Colonic mucosa (tissue), 4 donors: Measurements from ENCODE around the gene AASDH. TPM values are rescaled to one million over a fixed set of nuclear protein-coding genes. Genes with fewer than 3 reads are reported as not detected.
"Not testable (repeated sequence)": the region's sequence is repeated elsewhere in the genome, so short reads cannot be mapped to it uniquely, and the experiment has no call there.

Experiments
- DNase-seq: peaks from one replicate; pipeline ENCODE4 v3.0.0-alpha.2; 2020
- H3K27ac ChIP-seq: fragments of 200-600 bp; one replicate; pipeline ENCODE4 v1.8.0; 2021
- H3K27me3 ChIP-seq: fragments of 200-600 bp; one replicate; pipeline ENCODE4 v1.8.0; 2021
- H3K36me3 ChIP-seq: fragments of 200-600 bp; one replicate; pipeline ENCODE4 v1.8.0; 2021
- H3K4me1 ChIP-seq: fragments of 200-600 bp; one replicate; pipeline ENCODE4 v1.8.0; 2021; ENCODE audit warnings: mild to moderate bottlenecking
- H3K4me3 ChIP-seq: fragments of 200-600 bp; one replicate; pipeline ENCODE4 v1.8.0; 2021
- H3K9ac ChIP-seq, 2 donors: one replicate each; pipeline ENCODE4 v1.7.0; 2013; ENCODE audit warnings: control low read depth in 2 of 2, low read depth in 2 of 2, low read length in 2 of 2
- H3K9me3 ChIP-seq: fragments of 200-600 bp; one replicate; pipeline ENCODE4 v1.8.0; 2021
- CTCF ChIP-seq: fragments of 200-600 bp; IDR thresholded peaks from one replicate; pipeline ENCODE4 v1.8.0; 2022; ENCODE audit warnings: antibody characterized with exemption, mild to moderate bottlenecking
- intact Hi-C: fragments of 100-400 bp; cut with DNase I; formaldehyde crosslinking; loops from one replicate; pipeline ENCODE4 v1.14.1; 2022
- total RNA-seq, 2 donors: library from RNA; stranded (reverse); fragmentation: NEBNext Ultra II Directional in 1 of 2; extraction: Animal tissue kit (Norgen Biotek cat#: 25700) in 1 of 2; gene quantifications; one replicate each; pipeline ENCODE4 v1.2.1, GENCODE V29; 2021
- donor health status: healthy.
- donor health status: DM: no; HTN: no; CAD: no.
- donor health status: DM: no; HTN: no; CAD: no.

The AASDH gene
- total RNA-seq, 2 donors from 2014 or later = 7.4 to 7.8 TPM

GRCh38 chr4:56371426-56372220 is 15.7 kb downstream of the AASDH start:
- H3K27ac ChIP-seq = no peak overlapping the region
- no peak overlapping the region for H3K9ac ChIP-seq
- H3K4me3 ChIP-seq = no peak overlapping the region
- TF ChIP-seq CTCF = no peak
- no peaks in the 10 kb centered on the region for H3K36me3 ChIP-seq
- no peaks in the 10 kb centered on the region for H3K4me1 ChIP-seq
- no peaks in the 10 kb centered on the region for H3K27me3 ChIP-seq
- no peak for DNase-seq
- intact Hi-C loops = no loop called here
- H3K9me3 ChIP-seq = no peaks in the 10 kb centered on the region

DNA sequence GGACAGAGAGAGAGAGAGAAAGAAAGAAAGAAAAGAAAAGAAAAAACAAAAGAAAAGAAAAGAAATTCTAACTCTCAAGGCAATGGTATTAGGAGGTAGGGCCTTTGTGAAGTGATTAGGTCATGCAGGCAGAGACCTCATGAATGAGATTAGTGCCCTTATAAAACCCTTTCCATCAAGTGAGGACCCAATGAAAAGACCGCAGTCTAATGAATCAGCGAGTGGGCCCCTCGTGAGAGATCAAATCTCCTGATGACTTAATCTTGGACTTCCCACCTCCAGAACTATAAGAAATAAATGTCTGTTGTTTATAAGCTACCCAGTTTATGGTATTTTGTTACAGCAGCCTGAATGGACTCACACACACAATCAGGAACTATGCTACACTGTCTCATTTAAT is 16.9 kb downstream of the AASDH start:
- Histone ChIP-seq H3K27ac (no peak overlapping the region), H3K27me3 (no peaks in the 10 kb centered on the region), H3K4me3 (no peak overlapping the region), H3K4me1 (no peaks in the 10 kb centered on the region), H3K36me3 (no peaks in the 10 kb centered on the region), H3K9me3 (no peaks in the 10 kb centered on the region), H3K9ac (no peak overlapping the region)
- no peak for DNase-seq
- TF ChIP-seq CTCF = no peak
- intact Hi-C loops = no loop called here

DNA sequence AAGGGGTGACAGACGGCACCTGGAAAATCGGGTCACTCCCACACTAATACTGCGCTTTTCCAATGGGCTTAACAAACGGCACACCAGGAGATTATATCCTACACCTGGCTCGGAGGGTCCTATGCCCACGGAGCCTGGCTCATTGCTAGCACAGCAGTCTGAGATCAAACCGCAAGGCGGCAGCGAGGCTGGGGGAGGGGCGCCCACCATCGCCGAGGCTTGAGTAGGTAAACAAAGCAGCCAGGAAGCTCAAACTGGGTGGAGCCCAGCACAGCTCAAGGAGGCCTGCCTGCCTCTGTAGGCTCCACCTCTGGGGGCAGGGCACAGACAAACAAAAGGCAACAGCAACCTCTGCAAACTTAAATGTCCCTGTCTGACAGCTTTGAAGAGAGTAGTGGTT is 24.3 kb downstream of the AASDH start:
- H3K9ac ChIP-seq, H3K27me3 ChIP-seq, H3K4me1 ChIP-seq, H3K9me3 ChIP-seq, H3K4me3 ChIP-seq, H3K27ac ChIP-seq, H3K36me3 ChIP-seq, DNase-seq, intact Hi-C loops: not testable (repeated sequence)

DNA sequence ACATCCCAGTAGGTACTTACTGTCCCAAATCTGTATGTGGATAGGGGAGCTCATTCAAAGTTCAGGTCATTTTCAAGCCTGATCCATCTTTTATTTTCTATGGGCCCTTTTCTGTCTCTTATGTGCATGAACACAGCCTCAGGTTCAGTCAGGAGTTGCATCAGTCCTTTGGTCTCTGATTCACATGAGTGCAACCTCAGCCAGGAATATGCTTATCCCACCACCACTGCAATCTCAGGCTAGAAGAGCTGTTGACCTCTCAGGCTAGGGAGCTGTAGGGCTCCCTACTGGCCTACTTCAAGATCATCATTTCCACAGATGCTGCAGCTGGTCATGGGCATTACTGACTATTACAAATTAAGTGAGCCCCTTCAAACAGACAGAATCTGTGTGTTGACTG is 27.2 kb downstream of the AASDH start:
- H3K27me3 ChIP-seq = no peaks in the 10 kb centered on the region
- H3K9me3 ChIP-seq = no peaks in the 10 kb centered on the region
- intact Hi-C loops = no loop called here
- no peak overlapping the region for H3K4me3 ChIP-seq
- DNase-seq = no peak
- TF ChIP-seq CTCF = no peak
- H3K9ac ChIP-seq = no peak overlapping the region
- H3K27ac ChIP-seq = no peak overlapping the region
- no peaks in the 10 kb centered on the region for H3K36me3 ChIP-seq
- no peaks in the 10 kb centered on the region for H3K4me1 ChIP-seq

- Histone ChIP-seq H3K9me3 (no peaks in the 10 kb centered on the region), H3K4me1 (no peaks in the 10 kb centered on the region), H3K9ac (no peak overlapping the region), H3K27me3 (no peaks in the 10 kb centered on the region), H3K4me3 (no peak overlapping the region), H3K27ac (no peak overlapping the region), H3K36me3 (no peaks in the 10 kb centered on the region)
- TF ChIP-seq CTCF = no peak
- intact Hi-C loops = no loop called here
- DNase-seq = no peak
Measured at GRCh38 chr4:56356650-56357049, 30.6 kb downstream of the AASDH start.

- TF ChIP-seq CTCF = no peak
Measured at GRCh38 chr4:56348576-56348975, 38.7 kb downstream of the AASDH start.

More at GRCh38 chr4:56348576-56348975, 38.7 kb downstream of the AASDH start:
- H3K27ac ChIP-seq = no peak overlapping the region
- no peaks in the 10 kb centered on the region for H3K27me3 ChIP-seq
- H3K4me3 ChIP-seq = no peak overlapping the region
- H3K36me3 ChIP-seq = no peaks in the 10 kb centered on the region
- intact Hi-C loops = no loop called here
- no peaks in the 10 kb centered on the region for H3K4me1 ChIP-seq
- H3K9me3 ChIP-seq = no peaks in the 10 kb centered on the region
- no peak overlapping the region for H3K9ac ChIP-seq
- DNase-seq = no peak
